DND-41 (cell line): ENCODE measurements around the gene NPY4R2.
"Not testable (repeated sequence)": the region's sequence is repeated elsewhere in the genome, so short reads cannot be mapped to it uniquely, and the experiment has no call there.

ENCODE experiments used
- ATAC-seq: fragments of 200-7000 bp; cut with Tn5 transposase; 3 replicates; pipeline ENCODE4 v1.9.1; 2021; ENCODE audit warnings: low read depth; ENCODE audit not compliant: insufficient read depth
- DNase-seq: peaks from one replicate; pipeline ENCODE4 v3.0.0-alpha.2; 2020
- H2AFZ ChIP-seq: 2 replicates; pipeline ENCODE4 v1.6.0; 2012; ENCODE audit warnings: low read depth, low read length
- H3K27ac ChIP-seq: 2 replicates; pipeline ENCODE4 v1.5.1; 2012; ENCODE audit warnings: low read length, inconsistent platforms
- H3K27me3 ChIP-seq: fragments of 200-600 bp; sonication (generic); 2 replicates; pipeline ENCODE4 v1.6.0; 2012; ENCODE audit warnings: low read length, mild to moderate bottlenecking, inconsistent platforms; ENCODE audit not compliant: insufficient read depth, poor library complexity
- H3K36me3 ChIP-seq: 2 replicates; pipeline ENCODE4 v1.5.1; 2012; ENCODE audit warnings: low read length, inconsistent platforms; ENCODE audit not compliant: insufficient read depth
- H3K4me1 ChIP-seq: 2 replicates; pipeline ENCODE4 v1.5.1; 2012; ENCODE audit warnings: mild to moderate bottlenecking, low read length; ENCODE audit not compliant: insufficient read depth
- H3K4me2 ChIP-seq: 2 replicates; pipeline ENCODE4 v1.6.0; 2012; ENCODE audit warnings: mild to moderate bottlenecking, moderate library complexity, low read length, inconsistent platforms; ENCODE audit not compliant: insufficient read depth
- H3K4me3 ChIP-seq, 2 experiments: fragments of 200-600 bp in 1 of 2; shearing (Covaris generic) in 1 of 2; 2 replicates each; pipeline ENCODE4 v1.5.1; 2012 to 2016; ENCODE audit warnings: inconsistent platforms in 2 of 2, low read length in 2 of 2, mild to moderate bottlenecking in 2 of 2, low read depth in 1 of 2, moderate library complexity in 1 of 2
- H3K79me2 ChIP-seq: 2 replicates; pipeline ENCODE4 v1.6.0; 2012; ENCODE audit warnings: low read length, inconsistent platforms; ENCODE audit not compliant: insufficient read depth
- H3K9ac ChIP-seq: 2 replicates; pipeline ENCODE4 v1.6.0; 2012; ENCODE audit warnings: low read depth, mild to moderate bottlenecking, inconsistent platforms, low read length, moderate library complexity
- H3K9me3 ChIP-seq: 2 replicates; pipeline ENCODE4 v1.5.1; 2012; ENCODE audit warnings: low read length, moderate library complexity, mild to moderate bottlenecking, inconsistent platforms; ENCODE audit not compliant: insufficient read depth, severe bottlenecking
- H4K20me1 ChIP-seq: 2 replicates; pipeline ENCODE4 v1.6.0; 2012; ENCODE audit warnings: low read length; ENCODE audit not compliant: insufficient read depth

NPY4R2 gene

DNA sequence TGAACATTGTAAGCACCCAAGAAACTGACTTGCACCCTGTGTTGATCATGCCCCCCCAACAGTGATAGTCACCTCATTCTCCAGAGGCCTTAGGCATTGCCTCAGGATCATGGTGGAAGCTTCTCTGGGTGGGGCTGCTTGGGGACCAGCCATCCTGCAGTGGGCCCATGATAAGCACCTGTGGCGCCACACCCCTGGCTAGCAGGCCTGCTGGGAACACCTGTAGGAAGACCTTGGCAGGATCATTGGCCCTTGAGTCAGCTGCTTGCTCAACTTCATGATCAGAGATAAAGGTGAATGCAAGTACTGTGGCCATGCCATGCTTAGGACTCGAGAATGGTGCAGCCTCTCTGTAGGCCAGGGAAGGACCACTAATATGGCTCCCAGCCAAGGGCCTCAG, 42.2 kb downstream of the NPY4R2 start:
- ATAC-seq, H3K4me3 ChIP-seq, H3K4me1 ChIP-seq, H3K9me3 ChIP-seq, H2AFZ ChIP-seq, H3K27me3 ChIP-seq, H4K20me1 ChIP-seq, H3K4me2 ChIP-seq, H3K79me2 ChIP-seq, H3K27ac ChIP-seq, H3K36me3 ChIP-seq, DNase-seq, H3K9ac ChIP-seq: not testable (repeated sequence)

DNA sequence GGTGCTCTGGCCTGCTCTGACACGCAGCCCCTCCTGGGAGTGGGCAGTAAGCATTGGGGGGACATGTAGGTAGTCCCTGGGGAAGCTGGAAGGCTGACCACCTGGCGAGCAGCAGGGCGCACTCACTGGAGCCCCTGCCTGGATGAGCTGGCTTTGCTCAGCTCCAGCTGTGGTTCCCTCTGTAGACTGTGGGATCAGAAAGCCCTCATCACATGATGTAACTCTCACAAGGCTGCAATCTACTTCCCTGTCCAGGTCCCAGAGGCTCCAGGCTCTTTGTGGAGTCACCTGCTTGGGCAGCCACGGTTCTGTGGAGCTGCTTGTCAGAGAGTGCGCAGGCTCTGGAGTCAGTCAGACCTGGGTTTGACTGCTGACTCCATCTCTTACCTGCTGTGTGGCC, 44.3 kb downstream of the NPY4R2 start:
- not testable (repeated sequence) for H3K27ac ChIP-seq, ATAC-seq, H3K79me2 ChIP-seq, H3K9ac ChIP-seq, H4K20me1 ChIP-seq, H3K4me3 ChIP-seq, H3K4me1 ChIP-seq, H2AFZ ChIP-seq, H3K4me2 ChIP-seq, H3K36me3 ChIP-seq, H3K27me3 ChIP-seq, DNase-seq, H3K9me3 ChIP-seq

- not testable (repeated sequence) for H2AFZ ChIP-seq, ATAC-seq, H3K9me3 ChIP-seq, DNase-seq, H3K36me3 ChIP-seq, H3K4me1 ChIP-seq, H3K9ac ChIP-seq, H4K20me1 ChIP-seq, H3K79me2 ChIP-seq, H3K27me3 ChIP-seq, H3K27ac ChIP-seq, H3K4me3 ChIP-seq, H3K4me2 ChIP-seq
Observed at GRCh38 chr10:47964280-47965063, 46.0 kb downstream of the NPY4R2 start.

- H3K27me3 ChIP-seq, ATAC-seq, H3K9ac ChIP-seq, H3K79me2 ChIP-seq, H3K36me3 ChIP-seq, H3K9me3 ChIP-seq, H2AFZ ChIP-seq, H3K27ac ChIP-seq, H3K4me2 ChIP-seq, DNase-seq, H4K20me1 ChIP-seq, H3K4me3 ChIP-seq, H3K4me1 ChIP-seq: not testable (repeated sequence)
Observed at GRCh38 chr10:47968988-47969387, 50.5 kb downstream of the NPY4R2 start.

DNA sequence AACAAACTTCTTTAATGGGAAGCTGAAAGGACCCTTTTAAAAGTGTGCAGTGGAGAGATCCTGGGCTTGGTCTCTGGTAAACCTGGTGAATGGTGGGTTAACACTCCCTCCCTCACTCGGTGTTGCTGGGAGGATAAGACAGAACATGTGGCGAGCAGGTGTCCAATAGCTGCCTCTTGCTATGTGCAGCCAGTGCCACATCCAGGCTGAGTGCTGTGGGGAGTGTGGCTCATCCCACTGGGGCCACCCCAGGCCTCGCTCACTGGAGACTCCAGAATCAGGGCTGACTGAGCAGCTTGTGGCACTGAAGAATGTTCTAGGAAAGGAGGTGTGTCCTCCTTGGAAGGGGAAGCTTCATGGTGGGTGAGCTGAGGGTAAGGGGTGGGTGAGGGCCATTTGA, 51.6 kb downstream of the NPY4R2 start:
- H3K27ac ChIP-seq, H2AFZ ChIP-seq, H3K36me3 ChIP-seq, H3K27me3 ChIP-seq, H3K4me2 ChIP-seq, H4K20me1 ChIP-seq, DNase-seq, H3K4me1 ChIP-seq, H3K4me3 ChIP-seq, H3K9ac ChIP-seq, H3K79me2 ChIP-seq, H3K9me3 ChIP-seq: not testable (repeated sequence)
- ATAC-seq: 0 out of 3 replicates have a peak, but pooled peaks have one; percentile 31

GRCh38 chr10:47971598-47971997, 53.1 kb downstream of the NPY4R2 start:
- ATAC-seq, H3K4me2 ChIP-seq: not testable (repeated sequence)

DNA sequence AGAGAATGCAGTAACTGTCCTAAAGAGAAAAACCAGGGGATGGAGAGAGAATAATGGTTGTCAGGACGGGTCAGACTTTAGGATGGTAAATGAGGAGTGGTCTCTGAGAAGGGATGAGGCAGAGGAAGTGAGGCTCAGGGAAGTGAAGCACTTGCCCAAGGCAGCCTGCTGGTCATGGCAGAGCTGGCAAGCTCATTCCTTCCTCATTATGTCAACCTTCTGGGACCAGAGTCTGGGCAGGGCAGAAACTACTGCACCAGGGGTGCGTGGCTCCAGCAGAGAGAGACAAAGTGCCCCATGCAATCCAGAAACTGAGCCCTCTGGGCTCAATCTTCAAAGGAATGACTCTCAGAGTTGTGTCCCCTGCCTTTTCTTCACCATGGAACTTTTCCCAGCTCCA, 53.6 kb downstream of the NPY4R2 start:
- H3K79me2 ChIP-seq: not testable (repeated sequence)

More at GRCh38 chr10:47971598-47971997, 53.1 kb downstream of the NPY4R2 start:
- H3K27ac ChIP-seq, H3K4me1 ChIP-seq, H3K9me3 ChIP-seq, H2AFZ ChIP-seq, H4K20me1 ChIP-seq, DNase-seq, H3K27me3 ChIP-seq, H3K79me2 ChIP-seq, H3K36me3 ChIP-seq, H3K9ac ChIP-seq, H3K4me3 ChIP-seq: not testable (repeated sequence)

More for the DNA sequence above, 53.6 kb downstream of the NPY4R2 start:
- H2AFZ ChIP-seq, DNase-seq, H3K27me3 ChIP-seq, H3K27ac ChIP-seq, H3K9me3 ChIP-seq, H3K9ac ChIP-seq, H3K4me1 ChIP-seq, ATAC-seq, H3K36me3 ChIP-seq, H3K4me2 ChIP-seq, H3K4me3 ChIP-seq, H4K20me1 ChIP-seq: not testable (repeated sequence)
